IPS-20b (cell line): ENCODE measurements around the gene ERN1.

Experiments
- H3K27ac ChIP-seq: one replicate; pipeline ENCODE4 v1.5.1; 2013; ENCODE audit warnings: low read length
- H3K27me3 ChIP-seq: 2 replicates; pipeline ENCODE4 v1.6.1; 2013; ENCODE audit warnings: mild to moderate bottlenecking, low read length, inconsistent platforms; ENCODE audit not compliant: insufficient read depth
- H3K36me3 ChIP-seq: 2 replicates; pipeline ENCODE4 v1.6.1; 2013; ENCODE audit warnings: low read depth, mild to moderate bottlenecking, inconsistent platforms, low read length, moderate library complexity; ENCODE audit not compliant: insufficient read depth
- H3K4me1 ChIP-seq: 2 replicates; pipeline ENCODE4 v1.6.1; 2013; ENCODE audit warnings: mild to moderate bottlenecking, control low read depth, inconsistent platforms, low read length, moderate library complexity; ENCODE audit not compliant: insufficient read depth
- H3K4me3 ChIP-seq: 2 replicates; pipeline ENCODE4 v1.5.1; 2013; ENCODE audit warnings: mild to moderate bottlenecking, low read length, inconsistent platforms
- H3K9ac ChIP-seq: 2 replicates; pipeline ENCODE4 v1.6.1; 2013; ENCODE audit warnings: low read depth, mild to moderate bottlenecking, inconsistent platforms, low read length, moderate library complexity
- H3K9me3 ChIP-seq: 2 replicates; pipeline ENCODE4 v1.6.1; 2013; ENCODE audit warnings: mild to moderate bottlenecking, low read depth, low read length, inconsistent platforms; ENCODE audit not compliant: insufficient read depth

ERN1 gene

DNA sequence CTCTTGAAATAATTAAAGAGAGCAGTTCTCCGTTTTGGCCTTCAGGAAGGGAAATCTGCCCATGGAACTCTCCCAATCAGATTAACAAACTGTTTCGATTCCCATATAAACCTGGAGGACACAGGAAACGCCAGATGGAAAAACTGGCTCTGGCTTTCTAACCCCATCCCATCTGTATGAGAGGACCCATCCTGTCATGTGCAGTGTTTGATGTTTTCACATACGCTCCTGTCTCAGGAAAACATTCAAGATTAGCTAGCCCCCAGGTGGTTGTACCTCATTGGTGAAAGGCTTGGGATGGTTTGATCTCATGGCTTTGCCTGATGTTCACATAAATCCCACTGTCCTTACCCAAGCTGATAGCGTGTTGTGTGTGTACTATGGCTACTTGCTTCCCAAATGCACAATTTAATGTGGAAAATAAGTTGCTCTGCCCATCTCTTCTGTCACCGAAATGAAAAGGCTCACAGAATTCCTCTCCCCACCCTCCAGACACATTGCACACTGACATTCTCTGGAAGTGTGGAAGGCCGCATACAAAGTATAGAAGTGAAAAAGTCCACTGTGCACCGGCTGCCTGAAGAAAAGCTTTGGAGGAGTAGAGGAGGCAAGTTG, 18.2 kb upstream of the ERN1 start:
- H3K27ac ChIP-seq: no peak overlapping the region
- H3K4me1 ChIP-seq: 0 out of 2 replicates have a peak, but pooled peaks cover 6% of the 10 kb centered on the region
- H3K9ac ChIP-seq: peak overlapping the region; percentile 99; the same call in 1 of the 2 replicates
- no peaks in the 10 kb centered on the region for H3K27me3 ChIP-seq
- no peaks in the 10 kb centered on the region for H3K9me3 ChIP-seq
- H3K4me3 ChIP-seq: no peak overlapping the region
- H3K36me3 ChIP-seq: peaks cover 35% of the 10 kb centered on the region

DNA sequence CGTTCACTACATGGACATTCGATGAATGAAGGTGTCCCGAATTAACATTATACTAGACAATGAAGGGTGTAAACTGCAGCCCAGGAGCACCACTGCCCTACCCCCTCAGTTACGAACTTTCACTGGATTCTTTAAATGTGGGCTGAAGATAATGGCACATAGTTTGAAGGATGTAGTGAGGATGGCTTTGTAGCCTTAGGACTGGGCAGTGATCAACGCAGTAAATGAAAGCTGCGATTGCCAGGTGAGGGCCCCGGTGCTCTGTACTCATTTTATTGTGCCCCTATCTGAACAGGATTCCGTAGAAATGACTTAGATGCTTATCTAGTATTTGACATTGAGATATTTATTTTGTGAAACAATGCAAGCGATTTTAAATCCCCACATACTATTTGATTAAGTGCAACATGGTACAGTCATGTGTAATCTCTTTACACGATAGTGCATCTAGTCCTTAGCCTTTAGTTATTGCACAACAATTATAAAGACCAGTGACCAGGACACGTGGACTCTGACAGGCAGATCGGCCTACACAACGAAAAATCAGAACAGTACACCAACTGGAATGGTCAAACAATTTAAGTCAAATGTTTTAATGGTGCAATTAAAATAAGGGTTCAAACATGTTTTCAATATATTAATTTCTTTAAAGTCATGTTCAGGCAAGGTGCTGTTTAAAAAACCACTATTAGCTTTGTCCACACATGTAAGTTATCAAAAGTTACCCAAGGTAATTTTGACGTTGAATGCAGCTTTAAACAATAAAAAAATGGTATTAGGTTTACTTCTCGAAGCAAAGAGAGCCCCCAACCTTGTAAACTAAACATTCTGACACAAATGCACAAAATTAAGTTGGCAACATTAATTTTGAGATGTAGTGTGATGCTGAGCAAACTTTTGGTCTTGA, 17.4 kb upstream of the ERN1 start:
- H3K9ac ChIP-seq: peak overlapping the region; percentile 99
- no peaks in the 10 kb centered on the region for H3K9me3 ChIP-seq
- no peaks in the 10 kb centered on the region for H3K27me3 ChIP-seq
- H3K36me3 ChIP-seq: peaks cover 29% of the 10 kb centered on the region
- H3K4me3 ChIP-seq: peak overlapping the region; percentile 91
- peak overlapping the region; percentile 94 for H3K27ac ChIP-seq
- H3K4me1 ChIP-seq: 0 out of 2 replicates have a peak, but pooled peaks cover 6% of the 10 kb centered on the region

DNA sequence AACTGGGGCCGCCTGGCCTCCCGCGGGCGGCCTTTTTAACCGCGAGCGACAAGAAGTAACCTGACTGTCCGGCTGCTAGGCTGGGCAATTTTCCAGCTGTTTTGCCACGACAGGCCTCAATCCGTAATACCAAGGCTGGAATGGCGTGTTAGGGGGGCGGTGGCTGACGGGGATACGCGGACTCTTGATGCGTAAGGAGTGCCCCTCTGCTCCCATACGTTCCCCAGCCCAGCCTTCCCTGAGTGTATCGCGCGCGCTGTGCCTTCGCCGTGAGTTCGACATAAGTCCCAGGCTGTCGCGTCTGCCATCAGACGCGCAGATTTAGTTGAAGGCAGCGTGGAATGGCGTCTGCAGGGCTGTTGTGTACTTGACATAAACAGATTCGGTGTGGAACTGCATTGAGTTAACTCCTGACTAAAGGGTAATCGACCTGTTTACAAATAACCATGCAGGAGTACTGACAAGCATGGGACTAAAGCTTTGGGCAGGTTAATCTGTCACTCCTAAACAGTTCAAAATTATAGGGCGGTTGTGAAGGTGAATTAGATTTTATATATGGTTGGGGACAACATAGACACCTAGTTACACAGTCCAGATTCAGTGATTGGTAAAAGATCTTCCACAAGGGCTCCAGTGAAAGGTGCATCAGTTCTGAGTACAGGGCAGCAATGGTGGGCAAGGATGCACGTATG, 16.6 kb upstream of the ERN1 start:
- Histone ChIP-seq H3K4me1 (0 out of 2 replicates have a peak, but pooled peaks cover 6% of the 10 kb centered on the region), H3K36me3 (peaks cover 23% of the 10 kb centered on the region)

GRCh38 chr17:64145751-64146417, 15.9 kb upstream of the ERN1 start:
- Histone ChIP-seq H3K27ac (peak overlapping the region; percentile 94), H3K4me3 (peak overlapping the region; percentile 91), H3K27me3 (no peaks in the 10 kb centered on the region), H3K36me3 (peaks cover 23% of the 10 kb centered on the region), H3K9me3 (no peaks in the 10 kb centered on the region), H3K4me1 (0 out of 2 replicates have a peak, but pooled peaks cover 6% of the 10 kb centered on the region), H3K9ac (peak overlapping the region; percentile 99)

More for the DNA sequence above, 16.6 kb upstream of the ERN1 start:
- peak overlapping the region; percentile 94 for H3K27ac ChIP-seq
- peak overlapping the region; percentile 91 for H3K4me3 ChIP-seq
- H3K27me3 ChIP-seq: no peaks in the 10 kb centered on the region
- peak overlapping the region; percentile 99 for H3K9ac ChIP-seq
- H3K9me3 ChIP-seq: no peaks in the 10 kb centered on the region

GRCh38 chr17:64145375-64145750, 15.4 kb upstream of the ERN1 start:
- Histone ChIP-seq H3K27me3 (no peaks in the 10 kb centered on the region), H3K9me3 (no peaks in the 10 kb centered on the region), H3K4me1 (0 out of 2 replicates have a peak, but pooled peaks cover 6% of the 10 kb centered on the region), H3K4me3 (peak overlapping the region; percentile 91), H3K9ac (peak overlapping the region; percentile 86; the same call in 1 of the 2 replicates), H3K27ac (peak overlapping the region; percentile 42), H3K36me3 (peaks cover 20% of the 10 kb centered on the region)

GRCh38 chr17:64139542-64139941, 9.6 kb upstream of the ERN1 start:
- H3K36me3 ChIP-seq: no peaks in the 10 kb centered on the region
- H3K27me3 ChIP-seq: no peaks in the 10 kb centered on the region
- H3K4me1 ChIP-seq: no peaks in the 10 kb centered on the region
- H3K9me3 ChIP-seq: no peaks in the 10 kb centered on the region
- H3K9ac ChIP-seq: no peak overlapping the region
- H3K27ac ChIP-seq: no peak overlapping the region
- no peak overlapping the region for H3K4me3 ChIP-seq

DNA sequence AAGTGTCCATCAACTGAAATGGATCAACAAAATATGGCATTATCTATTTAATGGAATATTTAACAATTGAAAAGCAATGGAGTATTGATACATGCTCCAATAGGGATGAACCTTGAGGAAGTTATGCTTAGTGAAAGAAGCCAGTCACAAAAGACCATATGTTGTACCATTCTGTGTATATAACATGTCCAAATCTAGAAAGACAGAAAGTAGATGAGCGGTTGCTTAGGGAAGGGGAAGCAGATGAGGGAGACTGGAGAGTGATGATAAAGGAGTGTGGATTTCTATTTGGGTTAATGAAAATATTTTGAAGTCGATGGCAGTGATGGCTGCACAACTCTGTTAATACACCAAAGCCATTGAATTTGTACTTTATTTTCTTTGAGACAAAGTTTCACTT, 8.5 kb upstream of the ERN1 start:
- no peaks in the 10 kb centered on the region for H3K9me3 ChIP-seq
- H3K9ac ChIP-seq: no peak overlapping the region
- no peak overlapping the region for H3K27ac ChIP-seq
- no peak overlapping the region for H3K4me3 ChIP-seq
- H3K27me3 ChIP-seq: no peaks in the 10 kb centered on the region
- no peaks in the 10 kb centered on the region for H3K4me1 ChIP-seq
- no peaks in the 10 kb centered on the region for H3K36me3 ChIP-seq

- Histone ChIP-seq H3K36me3 (no peaks in the 10 kb centered on the region), H3K4me1 (0 out of 2 replicates have a peak, but pooled peaks cover 4% of the 10 kb centered on the region), H3K9ac (no peak overlapping the region), H3K4me3 (no peak overlapping the region), H3K9me3 (no peaks in the 10 kb centered on the region), H3K27me3 (peaks cover 18% of the 10 kb centered on the region), H3K27ac (no peak overlapping the region)
Measured at GRCh38 chr17:64135000-64135399, 5.1 kb upstream of the ERN1 start.

- H3K27me3 ChIP-seq: peaks cover 18% of the 10 kb centered on the region
- 0 out of 2 replicates have a peak, but pooled peaks cover 4% of the 10 kb centered on the region for H3K4me1 ChIP-seq
- H3K9ac ChIP-seq: no peak overlapping the region
- no peak overlapping the region for H3K27ac ChIP-seq
- no peaks in the 10 kb centered on the region for H3K9me3 ChIP-seq
- no peak overlapping the region for H3K4me3 ChIP-seq
- no peaks in the 10 kb centered on the region for H3K36me3 ChIP-seq
Measured at GRCh38 chr17:64134216-64134970, 4.4 kb upstream of the ERN1 start.

DNA sequence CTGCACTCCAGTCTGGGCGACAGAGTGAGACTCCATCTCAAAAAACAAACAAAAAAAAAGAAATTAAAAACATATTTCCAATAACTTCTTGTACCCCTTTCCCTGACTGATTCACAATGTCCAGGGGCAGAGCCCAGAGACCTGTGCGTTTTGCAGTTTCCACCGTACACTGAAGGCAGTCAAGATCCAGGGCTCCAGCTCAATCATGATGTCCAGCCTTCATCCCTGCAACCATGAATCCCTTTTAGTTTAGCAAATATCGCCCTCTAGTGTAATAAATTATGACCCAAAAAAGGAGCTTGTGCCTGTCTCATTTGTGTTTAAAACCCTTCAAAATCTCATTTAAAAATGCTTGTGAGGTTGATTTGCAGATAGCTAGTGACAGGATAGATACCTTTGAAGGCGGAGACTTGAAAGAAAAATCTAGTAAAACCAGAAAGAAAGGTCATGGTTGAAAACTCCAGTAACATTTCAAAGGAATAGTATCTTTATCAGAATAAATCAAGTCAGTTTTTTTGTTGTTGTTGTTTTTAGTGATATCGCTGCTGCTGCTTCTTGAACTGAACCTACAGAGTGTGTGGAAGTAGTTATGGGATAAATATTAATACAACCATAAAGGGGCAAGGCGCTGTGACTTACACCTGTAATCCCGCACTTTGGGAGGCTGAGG, 3.7 kb upstream of the ERN1 start:
- Histone ChIP-seq H3K4me3 (no peak overlapping the region), H3K9me3 (no peaks in the 10 kb centered on the region), H3K4me1 (peaks cover 6% of the 10 kb centered on the region; the same call in 1 of the 2 replicates), H3K27me3 (peaks cover 25% of the 10 kb centered on the region), H3K9ac (no peak overlapping the region), H3K27ac (no peak overlapping the region), H3K36me3 (no peaks in the 10 kb centered on the region)
